Mononuclear cell (primary cell): ENCODE data around the gene RPS4Y2. TPM values are rescaled to one million over a fixed set of nuclear protein-coding genes. Genes with fewer than 3 reads are reported as not detected.

ENCODE experiments used
- H3K27me3 ChIP-seq: 2 replicates; pipeline ENCODE4 v1.6.0; 2011; ENCODE audit warnings: low read length, control low read depth; ENCODE audit not compliant: insufficient read depth
- H3K4me1 ChIP-seq: 2 replicates; pipeline ENCODE4 v1.5.1; 2011; ENCODE audit warnings: mild to moderate bottlenecking, low read length, control low read depth; ENCODE audit not compliant: insufficient read depth
- H3K4me3 ChIP-seq: 2 replicates; pipeline ENCODE4 v1.5.1; 2011; ENCODE audit warnings: mild to moderate bottlenecking, low read length, moderate library complexity
- H3K9me3 ChIP-seq: 2 replicates; pipeline ENCODE4 v1.5.1; 2011; ENCODE audit warnings: low read depth, mild to moderate bottlenecking, control low read depth, low read length
- total RNA-seq: library from RNA; depleted of rRNA; stranded (reverse); fragments of >200 nt; gene quantifications from one replicate; pipeline ENCODE4 v1.2.3, GENCODE V29; 2012

RPS4Y2 gene
- total RNA-seq, result not detected

DNA sequence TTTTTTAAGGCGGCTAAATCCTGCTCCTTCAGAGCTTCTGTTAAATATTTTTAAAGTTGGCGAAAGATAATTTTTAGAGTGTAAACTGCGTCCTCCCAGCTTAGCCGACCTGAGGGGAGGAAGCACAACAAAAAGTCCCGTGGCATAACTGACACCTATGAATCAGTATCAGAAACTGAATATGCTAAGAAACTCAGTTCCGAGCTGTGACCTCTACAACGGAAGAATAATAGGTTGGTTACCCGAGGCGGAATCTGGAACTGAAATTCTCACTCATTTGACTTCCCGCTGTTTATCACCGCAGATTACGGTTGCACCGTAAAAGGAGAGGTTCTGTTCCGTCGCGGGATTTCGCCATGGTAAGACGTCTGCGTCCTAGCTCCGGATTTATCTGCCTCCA is at the start of gene RPS4Y2:
TSS of gene RPS4Y2 (plus strand) at position 301 of the 400 bp plus-strand sequence. CDS start at position 357, 56 bp downstream.
- Histone ChIP-seq H3K9me3 (no peaks in the 10 kb centered on the region), H3K4me3 (no peak within 1 kb of the TSS), H3K27me3 (no peaks in the 10 kb centered on the region), H3K4me1 (no peaks in the 10 kb centered on the region)

DNA sequence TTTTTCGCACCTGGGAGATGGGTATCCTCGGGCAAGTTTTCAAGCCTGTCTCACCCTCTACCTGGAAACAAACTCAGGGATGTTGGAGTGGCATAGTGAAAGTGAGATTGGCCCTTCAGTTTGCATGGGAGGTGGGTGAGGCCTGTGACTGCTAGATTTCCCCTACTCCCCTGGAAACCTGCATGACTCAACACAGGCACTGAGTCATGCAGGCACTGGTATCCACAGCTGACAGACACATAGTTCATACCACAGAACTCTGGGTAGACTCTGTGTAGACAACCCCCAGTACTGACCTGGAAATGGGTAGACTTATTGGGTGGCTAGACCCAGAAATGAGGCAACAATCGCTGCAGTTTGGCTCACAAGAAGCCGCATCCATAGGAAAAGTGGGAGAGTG is 41.5 kb upstream of the RPS4Y2 start:
- Histone ChIP-seq H3K27me3 (no peaks in the 10 kb centered on the region), H3K9me3 (no peaks in the 10 kb centered on the region), H3K4me3 (no peak overlapping the region), H3K4me1 (no peaks in the 10 kb centered on the region)

DNA sequence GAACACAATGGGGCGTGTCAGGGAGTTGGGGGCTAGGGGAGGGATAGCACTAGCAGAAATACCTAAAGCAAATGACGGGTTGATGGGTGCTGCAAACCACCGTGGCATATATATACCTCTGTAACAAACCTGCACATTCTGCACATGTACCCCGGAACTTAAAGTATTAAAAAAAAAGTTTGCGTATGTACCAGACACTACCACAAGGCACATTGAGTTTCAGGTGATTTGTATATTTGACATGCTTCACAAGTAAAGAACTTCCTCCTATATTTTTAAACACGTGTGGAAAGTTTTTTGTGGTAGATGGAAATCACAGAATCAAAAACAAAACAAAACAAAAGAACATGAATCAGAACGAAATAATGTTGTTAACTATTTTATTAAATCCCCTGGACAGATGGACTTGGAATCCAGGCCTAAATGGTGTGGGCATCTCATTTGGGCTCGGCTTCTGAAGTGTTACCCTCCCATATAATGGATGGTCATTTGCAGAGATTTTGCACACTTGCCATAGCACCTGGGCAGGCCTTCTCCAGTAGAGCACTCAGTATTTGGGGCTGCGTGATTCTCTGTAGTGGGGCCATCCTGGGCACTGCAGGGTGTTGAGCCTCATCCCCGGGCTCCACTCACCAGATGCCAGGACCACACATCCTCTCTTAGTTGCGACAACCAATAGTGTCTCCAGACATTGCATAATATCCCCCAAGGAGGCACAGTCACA is 29.6 kb upstream of the RPS4Y2 start:
- Histone ChIP-seq H3K4me3 (no peak overlapping the region), H3K27me3 (no peaks in the 10 kb centered on the region), H3K4me1 (no peaks in the 10 kb centered on the region), H3K9me3 (no peaks in the 10 kb centered on the region)

DNA sequence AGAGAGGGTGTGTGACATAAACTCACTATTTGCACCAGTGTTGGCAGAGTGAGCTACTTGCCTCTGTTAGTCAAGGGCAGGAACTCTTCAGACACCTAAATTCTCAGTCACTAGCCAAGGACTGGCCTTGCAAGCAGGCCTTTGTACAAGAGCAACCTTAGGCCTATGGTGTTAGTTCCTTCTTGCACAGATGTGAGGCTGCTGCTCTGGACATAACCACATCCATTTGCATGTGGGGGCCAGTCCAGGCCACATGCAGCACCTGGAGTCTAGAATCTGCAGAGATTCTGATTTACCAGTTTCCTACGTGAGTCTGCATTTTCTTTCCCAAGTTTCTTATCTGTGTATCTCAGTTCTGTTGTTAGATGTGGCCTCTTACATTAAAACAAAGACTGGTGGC is 20.7 kb upstream of the RPS4Y2 start:
- Histone ChIP-seq H3K4me3 (no peak overlapping the region), H3K27me3 (no peaks in the 10 kb centered on the region), H3K9me3 (no peaks in the 10 kb centered on the region), H3K4me1 (no peaks in the 10 kb centered on the region)

DNA sequence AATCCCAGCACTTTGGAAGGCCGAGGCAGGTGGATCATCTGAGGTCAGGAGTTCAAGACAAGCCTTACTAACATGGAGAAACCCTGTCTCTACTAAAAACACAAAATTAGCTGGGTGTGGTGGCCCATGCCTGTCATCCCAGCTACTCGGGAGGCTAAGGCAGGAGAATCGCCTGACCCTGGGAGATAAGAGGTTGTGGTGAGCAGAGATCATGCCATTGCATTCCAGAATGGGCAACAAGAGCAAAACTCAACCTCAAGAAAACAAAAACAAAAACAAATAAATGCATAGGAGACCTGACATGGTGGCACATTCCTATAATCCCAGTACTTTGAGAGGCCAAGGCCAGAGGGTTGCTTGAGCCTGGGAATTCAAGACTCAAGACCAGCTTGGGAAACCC is 16.1 kb upstream of the RPS4Y2 start:
- no peaks in the 10 kb centered on the region for H3K9me3 ChIP-seq
- no peaks in the 10 kb centered on the region for H3K4me1 ChIP-seq
- no peaks in the 10 kb centered on the region for H3K27me3 ChIP-seq
- no peak overlapping the region for H3K4me3 ChIP-seq

DNA sequence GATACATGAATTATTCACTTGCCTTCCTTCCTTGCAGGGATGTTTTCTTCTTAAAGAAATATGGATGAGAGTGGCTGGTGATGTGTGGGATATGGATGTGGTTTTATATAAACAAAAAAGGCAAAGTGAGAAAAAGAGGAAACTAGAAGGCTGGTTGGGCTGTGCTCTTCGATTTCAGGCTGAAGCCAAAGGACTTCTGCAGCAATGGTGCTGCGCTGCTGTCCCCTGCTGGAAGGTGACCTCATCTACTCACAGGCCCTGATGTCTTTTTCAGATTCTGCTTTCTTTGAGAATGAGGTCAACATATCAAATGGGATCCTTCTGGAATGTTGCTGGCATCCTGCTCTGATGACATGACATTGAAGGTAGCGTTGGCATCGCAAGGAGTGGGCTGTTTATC is 15.3 kb upstream of the RPS4Y2 start:
- Histone ChIP-seq H3K9me3 (no peaks in the 10 kb centered on the region), H3K4me1 (no peaks in the 10 kb centered on the region), H3K4me3 (no peak overlapping the region), H3K27me3 (no peaks in the 10 kb centered on the region)

DNA sequence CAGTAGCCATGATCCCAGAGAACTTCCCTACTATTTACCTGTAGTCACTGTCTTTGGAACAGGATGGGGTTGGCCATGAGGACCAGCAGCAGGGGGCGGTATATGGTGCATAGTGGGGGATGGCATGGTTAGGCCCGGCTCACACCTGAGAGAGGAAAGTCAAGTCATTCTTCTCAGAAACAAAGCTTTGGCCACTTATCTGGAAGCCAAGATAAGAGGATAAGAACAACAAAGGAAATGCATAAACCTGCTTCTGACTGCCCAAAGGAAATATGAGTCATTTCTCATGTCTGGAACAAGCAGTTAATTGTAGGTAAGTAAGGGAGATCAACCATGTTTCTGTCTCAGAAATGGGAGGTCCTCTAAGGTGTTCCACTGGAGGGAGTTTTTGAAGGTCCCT is 10.8 kb upstream of the RPS4Y2 start:
- Histone ChIP-seq H3K4me1 (peaks cover 17% of the 10 kb centered on the region), H3K9me3 (no peaks in the 10 kb centered on the region), H3K4me3 (no peak overlapping the region), H3K27me3 (no peaks in the 10 kb centered on the region)

DNA sequence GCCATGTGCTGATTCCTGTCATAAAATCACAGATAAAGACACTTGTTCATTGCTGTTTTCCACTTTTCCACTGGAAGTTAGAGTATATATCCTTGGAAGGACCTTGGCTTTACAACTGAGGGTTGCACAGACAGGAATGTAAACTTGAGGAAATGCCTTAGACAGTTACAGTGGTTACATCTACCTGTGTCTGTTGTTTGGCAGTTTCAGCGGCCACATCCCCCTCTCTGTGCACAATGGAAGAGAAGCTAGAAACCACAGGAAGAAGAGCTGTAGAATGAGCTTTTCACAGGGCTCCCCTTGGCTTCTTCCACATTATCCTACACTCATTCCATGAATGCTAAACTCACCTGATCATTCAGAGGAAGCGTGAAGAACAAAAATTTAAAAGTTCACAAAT is 9.0 kb upstream of the RPS4Y2 start:
- Histone ChIP-seq H3K27me3 (no peaks in the 10 kb centered on the region), H3K4me3 (no peak overlapping the region), H3K9me3 (no peaks in the 10 kb centered on the region), H3K4me1 (peaks cover 17% of the 10 kb centered on the region)

DNA sequence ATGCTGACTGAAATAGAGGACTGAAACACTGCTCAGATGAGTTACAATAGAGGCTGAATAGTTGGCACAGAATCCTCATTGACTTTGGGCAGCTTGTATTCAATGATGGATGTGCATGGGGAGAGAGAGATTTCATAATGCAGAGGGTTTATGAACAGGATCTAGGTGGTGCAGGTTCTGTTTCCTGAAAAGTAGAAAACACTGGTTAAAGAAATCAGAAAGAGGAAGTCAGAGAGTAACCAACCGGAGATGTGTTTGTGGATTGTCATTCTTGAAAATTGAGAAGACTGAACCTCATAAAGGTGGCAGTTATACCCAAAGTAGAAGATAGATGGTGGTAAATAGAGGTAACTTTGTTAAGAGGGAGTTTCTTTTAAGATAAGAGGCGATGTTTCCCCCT is 8.0 kb downstream of the RPS4Y2 start:
- H3K27me3 ChIP-seq, result no peaks in the 10 kb centered on the region
- peaks cover 19% of the 10 kb centered on the region for H3K4me1 ChIP-seq
- no peaks in the 10 kb centered on the region for H3K9me3 ChIP-seq
- no peak overlapping the region for H3K4me3 ChIP-seq

DNA sequence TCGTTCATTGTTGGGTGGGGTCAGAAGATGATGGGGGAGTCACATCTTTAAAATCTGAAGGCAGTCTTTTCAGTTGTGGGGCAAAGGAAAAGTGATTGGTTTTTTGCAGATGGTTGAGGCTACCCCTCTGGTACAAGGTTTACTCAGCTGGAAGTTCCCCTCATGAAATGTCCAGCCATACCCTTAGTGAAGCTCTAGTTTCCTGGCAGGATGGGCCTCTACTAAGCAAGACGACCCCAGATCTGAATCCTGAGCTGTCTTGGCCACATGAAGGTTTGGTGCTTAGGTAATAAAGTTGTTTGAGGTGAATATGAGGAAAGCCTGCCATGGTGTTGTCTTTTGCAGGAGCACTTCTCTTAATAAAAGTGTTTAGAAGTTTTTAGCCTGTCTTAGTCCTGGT is 9.2 kb downstream of the RPS4Y2 start:
- no peaks in the 10 kb centered on the region for H3K27me3 ChIP-seq
- no peak overlapping the region for H3K4me3 ChIP-seq
- H3K4me1 ChIP-seq, result peaks cover 19% of the 10 kb centered on the region
- no peaks in the 10 kb centered on the region for H3K9me3 ChIP-seq

DNA sequence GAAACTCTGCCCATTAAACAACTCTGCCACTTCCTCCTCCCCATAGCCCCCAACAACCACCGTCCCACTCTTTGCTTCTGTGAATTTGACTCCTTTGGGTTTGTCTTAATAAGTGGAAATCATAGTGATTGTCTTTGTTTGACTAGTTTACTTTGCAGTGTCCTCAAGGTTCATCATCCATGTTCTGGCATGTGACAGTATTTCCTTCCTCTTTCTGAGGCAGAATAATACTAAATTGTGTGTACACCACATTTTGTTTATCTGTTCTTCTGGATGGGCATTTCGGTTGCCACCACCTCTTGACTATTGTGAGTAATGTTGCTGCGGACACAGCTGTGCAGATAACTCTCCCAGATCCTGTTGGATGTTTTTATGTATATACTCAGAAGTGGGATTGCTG is 14.8 kb downstream of the RPS4Y2 start:
- Histone ChIP-seq H3K4me1 (no peaks in the 10 kb centered on the region), H3K9me3 (no peaks in the 10 kb centered on the region), H3K4me3 (no peak overlapping the region), H3K27me3 (no peaks in the 10 kb centered on the region)

DNA sequence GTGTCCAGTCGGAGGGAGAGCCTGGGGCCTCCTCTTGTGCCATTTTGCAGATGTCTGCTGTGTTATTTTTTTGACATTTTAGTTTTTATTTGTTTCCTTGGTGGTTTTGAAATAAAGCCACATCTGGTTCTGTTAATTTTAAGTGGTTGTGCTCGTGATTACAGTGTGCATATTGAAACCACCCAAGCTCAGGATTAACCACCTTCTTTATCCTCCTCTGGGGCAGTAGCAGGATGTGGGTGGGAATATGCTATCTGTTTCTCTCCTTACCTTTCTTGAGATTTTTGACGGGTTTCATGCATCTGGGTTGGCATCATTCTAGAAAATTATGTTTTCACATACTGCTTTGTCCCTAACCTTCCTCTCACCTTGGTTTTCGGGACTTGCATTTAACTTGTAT is 20.2 kb downstream of the RPS4Y2 start:
- H3K4me3 ChIP-seq, result no peak overlapping the region

DNA sequence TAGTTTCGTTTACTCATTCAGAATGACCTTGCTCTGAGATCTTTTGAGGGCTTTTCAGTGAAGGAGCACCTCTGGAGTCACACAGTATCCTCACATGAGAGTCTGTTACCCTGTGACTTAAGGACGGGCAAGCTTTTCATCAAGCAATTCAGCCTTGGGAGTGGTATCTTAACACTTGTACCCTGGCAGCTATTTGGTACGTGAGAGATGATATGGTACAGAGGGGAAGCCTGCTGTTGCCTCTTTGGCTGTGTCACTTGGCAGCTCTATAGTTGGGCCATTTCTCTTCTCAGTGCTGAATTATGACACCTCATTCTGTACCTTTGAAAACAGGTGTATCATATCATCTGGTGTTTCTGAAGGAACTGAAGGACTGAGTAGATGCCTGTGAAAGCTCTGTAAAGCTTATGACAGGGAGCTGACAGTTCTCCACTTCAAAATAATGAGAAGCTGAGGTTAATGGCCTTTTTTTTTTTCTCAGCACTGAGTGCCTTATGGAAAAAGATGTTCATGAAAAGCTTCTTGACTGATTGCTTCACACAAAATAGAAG is 24.3 kb downstream of the RPS4Y2 start:
- no peak overlapping the region for H3K4me3 ChIP-seq
- H3K27me3 ChIP-seq, result no peaks in the 10 kb centered on the region
- H3K9me3 ChIP-seq, result no peaks in the 10 kb centered on the region
- H3K4me1 ChIP-seq, result no peaks in the 10 kb centered on the region

More for the DNA sequence above, 20.2 kb downstream of the RPS4Y2 start:
- Histone ChIP-seq H3K27me3 (no peaks in the 10 kb centered on the region), H3K4me1 (no peaks in the 10 kb centered on the region), H3K9me3 (no peaks in the 10 kb centered on the region)

DNA sequence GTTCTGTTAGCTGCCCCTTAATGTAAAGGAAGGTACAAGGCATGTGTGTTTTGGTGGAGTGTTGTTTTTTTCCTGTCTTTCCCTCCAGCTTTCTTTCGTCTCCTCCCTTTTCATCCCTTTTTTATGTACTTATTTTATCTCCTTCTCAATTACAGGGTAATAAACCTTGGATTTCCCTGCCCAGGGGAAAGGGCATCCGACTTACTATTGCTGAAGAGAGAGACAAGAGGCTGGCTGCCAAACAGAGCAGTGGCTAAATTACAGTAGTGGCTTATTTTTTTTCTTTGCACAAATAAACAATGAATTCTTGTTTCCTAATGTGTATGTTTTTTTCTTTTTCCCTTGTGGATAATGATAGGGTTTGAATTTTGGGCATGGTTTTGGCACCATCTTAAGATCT is 24.9 kb downstream of the RPS4Y2 start:
- Histone ChIP-seq H3K9me3 (no peaks in the 10 kb centered on the region), H3K4me3 (no peak overlapping the region), H3K4me1 (no peaks in the 10 kb centered on the region), H3K27me3 (no peaks in the 10 kb centered on the region)

DNA sequence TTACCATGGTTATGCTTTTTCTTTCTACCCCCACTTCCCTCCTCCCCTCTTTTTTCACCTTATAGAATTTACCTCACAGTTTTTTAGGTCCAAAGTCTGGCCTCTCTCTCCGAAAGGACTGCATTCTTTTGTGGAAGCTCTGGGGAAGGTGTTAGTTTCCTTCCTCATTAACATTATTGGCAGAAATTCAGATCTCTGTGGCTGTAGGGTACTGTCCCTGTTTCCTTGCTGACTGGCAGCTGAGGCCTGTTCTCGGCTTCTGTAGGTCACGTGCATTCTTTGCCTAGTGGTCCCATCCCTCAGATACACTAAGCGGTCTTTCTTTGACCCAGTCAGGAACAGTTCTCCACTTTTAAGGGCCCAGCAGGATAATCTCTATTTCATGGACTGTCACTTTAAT is 25.5 kb downstream of the RPS4Y2 start:
- no peaks in the 10 kb centered on the region for H3K4me1 ChIP-seq
- H3K9me3 ChIP-seq, result no peaks in the 10 kb centered on the region
- no peaks in the 10 kb centered on the region for H3K27me3 ChIP-seq
- no peak overlapping the region for H3K4me3 ChIP-seq

DNA sequence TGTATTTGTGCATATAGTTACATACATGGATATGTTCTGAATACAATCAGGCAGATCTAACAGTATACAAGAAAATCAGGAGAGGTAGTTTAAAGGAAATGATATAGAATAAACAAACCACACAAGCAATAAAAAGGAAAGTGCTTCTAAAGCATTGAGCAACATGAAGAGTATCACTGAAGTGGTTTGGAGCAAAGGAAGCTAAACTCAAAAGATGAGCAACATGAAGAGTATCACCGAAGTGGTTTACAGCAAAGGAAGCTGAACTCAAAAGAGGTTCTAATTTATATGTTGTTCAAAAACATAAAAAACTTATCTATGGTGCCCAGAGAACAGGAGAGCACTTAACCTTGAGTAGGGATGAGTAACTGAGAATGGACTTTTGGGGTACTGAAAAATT is 29.1 kb downstream of the RPS4Y2 start:
- Histone ChIP-seq H3K9me3 (no peaks in the 10 kb centered on the region), H3K4me1 (no peaks in the 10 kb centered on the region), H3K4me3 (no peak overlapping the region), H3K27me3 (no peaks in the 10 kb centered on the region)
